Omental fat pad (tissue), 4 donors: ENCODE data around the gene SIGLEC10. TPM values are rescaled to one million over a fixed set of nuclear protein-coding genes. Genes with fewer than 3 reads are reported as not detected.
A peak's percentile ranks its signal among the peaks of the same experiment; 100 is the strongest.

Experiments used
- ATAC-seq: fragments of 150-250 bp; one replicate; pipeline ENCODE4 v1.9.1; 2016; ENCODE audit warnings: mild to moderate bottlenecking, moderate library complexity; ENCODE audit not compliant: low FRiP score
- DNase-seq: peaks from one replicate; pipeline ENCODE4 v3.0.0-alpha.2; 2019; ENCODE audit warnings: low spot score
- total RNA-seq, 4 donors: library from RNA; depleted of rRNA; stranded (reverse); fragments of >200 nt; gene quantifications; one replicate each; pipeline ENCODE4 v1.1.0, GENCODE V29; 2016
- TF ChIP-seq, protein P1 (sequence below), 3 donors: fragments of 450-650 bp; IDR thresholded peaks; one replicate each; pipeline ENCODE4 v1.5.1; 2016 to 2017; ENCODE audit warnings: antibody characterized with exemption in 3 of 3, mild to moderate bottlenecking in 3 of 3, moderate library complexity in 2 of 3

Gene SIGLEC10
- total RNA-seq, 4 donors from 2014 or later = 1.1 to 3.9 (median 2.8) TPM

- TF ChIP-seq, protein P1, sequence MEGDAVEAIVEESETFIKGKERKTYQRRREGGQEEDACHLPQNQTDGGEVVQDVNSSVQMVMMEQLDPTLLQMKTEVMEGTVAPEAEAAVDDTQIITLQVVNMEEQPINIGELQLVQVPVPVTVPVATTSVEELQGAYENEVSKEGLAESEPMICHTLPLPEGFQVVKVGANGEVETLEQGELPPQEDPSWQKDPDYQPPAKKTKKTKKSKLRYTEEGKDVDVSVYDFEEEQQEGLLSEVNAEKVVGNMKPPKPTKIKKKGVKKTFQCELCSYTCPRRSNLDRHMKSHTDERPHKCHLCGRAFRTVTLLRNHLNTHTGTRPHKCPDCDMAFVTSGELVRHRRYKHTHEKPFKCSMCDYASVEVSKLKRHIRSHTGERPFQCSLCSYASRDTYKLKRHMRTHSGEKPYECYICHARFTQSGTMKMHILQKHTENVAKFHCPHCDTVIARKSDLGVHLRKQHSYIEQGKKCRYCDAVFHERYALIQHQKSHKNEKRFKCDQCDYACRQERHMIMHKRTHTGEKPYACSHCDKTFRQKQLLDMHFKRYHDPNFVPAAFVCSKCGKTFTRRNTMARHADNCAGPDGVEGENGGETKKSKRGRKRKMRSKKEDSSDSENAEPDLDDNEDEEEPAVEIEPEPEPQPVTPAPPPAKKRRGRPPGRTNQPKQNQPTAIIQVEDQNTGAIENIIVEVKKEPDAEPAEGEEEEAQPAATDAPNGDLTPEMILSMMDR (IDR thresholded peaks at IDR 0.05) = no peak
- DNase-seq = peak; percentile 94
- peak; percentile 90 for ATAC-seq
Measured at GRCh38 chr19:51367565-51368365, 49.7 kb downstream of the SIGLEC10 start.

DNA sequence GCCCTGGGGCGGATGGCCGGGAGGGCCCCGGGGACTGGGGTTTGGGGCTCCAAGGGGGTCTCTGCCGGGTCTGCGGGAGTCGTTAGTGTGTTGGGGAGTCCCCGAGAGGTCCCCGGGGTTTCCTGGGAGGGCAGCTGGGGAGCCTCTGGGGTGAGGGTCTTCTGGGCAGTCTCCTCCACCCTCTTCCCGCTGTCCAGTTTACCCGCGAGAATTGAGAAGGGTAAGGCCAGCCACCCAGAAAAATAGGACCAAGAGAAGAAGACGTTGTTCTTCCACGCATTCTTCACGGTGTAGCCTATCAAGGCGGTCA lies 50.2 kb downstream of the SIGLEC10 start:
- ATAC-seq (no peak), DNase-seq (no peak)
- TF ChIP-seq, protein P1 (IDR thresholded peaks at IDR 0.05) = no peak

DNA sequence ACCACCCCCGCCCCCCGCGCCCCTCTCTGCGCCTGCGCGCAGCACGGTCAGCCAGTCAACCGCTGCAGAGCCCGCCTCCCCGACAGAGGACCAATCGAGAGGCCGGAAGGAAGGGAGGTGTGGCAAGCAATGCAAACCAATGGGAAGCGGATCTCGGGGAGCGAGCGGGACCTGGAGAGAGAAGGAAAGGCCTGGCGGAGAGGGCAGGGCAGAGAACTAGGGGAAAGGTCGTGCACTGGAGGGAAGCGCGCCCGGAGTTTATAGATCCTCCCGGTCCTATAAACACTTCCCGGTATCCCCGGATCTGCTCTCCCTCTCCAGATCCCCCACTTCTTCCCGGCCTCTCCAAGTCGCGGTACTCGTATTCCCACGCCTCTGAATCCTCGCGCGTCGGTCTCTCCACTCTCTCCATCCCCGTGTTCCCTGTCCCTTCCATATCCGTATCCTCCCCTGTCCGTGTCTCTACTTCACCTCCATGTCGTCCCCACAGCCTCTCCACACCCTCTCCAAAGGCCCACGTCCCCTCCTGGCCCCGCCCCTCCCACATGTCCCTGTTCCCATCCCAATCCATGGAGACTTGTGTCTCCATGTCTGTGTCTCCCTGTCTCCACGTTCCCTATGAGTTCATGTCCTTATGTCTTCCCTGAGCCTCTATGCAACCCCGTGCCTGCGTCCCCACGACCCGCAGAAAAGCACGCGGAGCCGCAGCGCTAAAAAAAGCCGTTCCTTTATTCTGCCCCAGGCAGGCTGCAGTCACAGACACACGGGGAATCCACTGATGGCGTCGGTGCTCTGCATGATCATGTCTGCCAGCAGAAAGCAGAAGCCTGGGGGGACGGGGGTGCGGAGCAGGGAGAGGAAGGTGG lies 50.8 kb downstream of the SIGLEC10 start:
- ATAC-seq = peak; percentile 84

GRCh38 chr19:51365965-51366388 lies 51.5 kb downstream of the SIGLEC10 start, which contains the start of gene ETFB:
ETFB (minus strand) TSS chr19:51366388; CDS start chr19:51366326, 62 bp downstream.
- ATAC-seq = no peak
- DNase-seq = no peak
- TF ChIP-seq, protein P1 (IDR thresholded peaks at IDR 0.05) = no peak

More for the DNA sequence above, 50.8 kb downstream of the SIGLEC10 start:
- DNase-seq = peak; percentile 92
- TF ChIP-seq, protein P1 (IDR thresholded peaks at IDR 0.05) = no peak

GRCh38 chr19:51365211-51365964 lies 52.1 kb downstream of the SIGLEC10 start:
- ATAC-seq (no peak), DNase-seq (no peak)
- TF ChIP-seq, protein P1 (IDR thresholded peaks at IDR 0.05) = no peak

- ATAC-seq = no peak
- DNase-seq = no peak
- TF ChIP-seq, protein P1 (IDR thresholded peaks at IDR 0.05) = no peak
Measured at GRCh38 chr19:51364200-51365106, 53.0 kb downstream of the SIGLEC10 start.
